GM23248 (cell line): ENCODE measurements around the gene FHL1. TPM values are rescaled to one million over a fixed set of nuclear protein-coding genes. Genes with fewer than 3 reads are reported as not detected.

Experiments used
- DNase-seq: peaks from one replicate; pipeline ENCODE4 v3.0.0-alpha.2; 2015
- H2AFZ ChIP-seq: fragments of 200-600 bp; sonication (generic); 2 replicates; pipeline ENCODE4 v1.6.1; 2016; ENCODE audit warnings: antibody characterized with exemption
- H3F3A ChIP-seq: fragments of 200-600 bp; sonication (generic); 2 replicates; pipeline ENCODE4 v1.6.1; 2016; ENCODE audit warnings: mild to moderate bottlenecking, antibody characterized with exemption, mixed run types; ENCODE audit not compliant: insufficient read depth
- H3K27ac ChIP-seq: fragments of 200-600 bp; sonication (generic); 2 replicates; pipeline ENCODE4 v1.5.1; 2016; ENCODE audit warnings: mild to moderate bottlenecking
- H3K27me3 ChIP-seq: fragments of 200-600 bp; sonication (generic); replicated peaks from 2 replicates; pipeline ENCODE4 v1.6.1; 2016; ENCODE audit warnings: mild to moderate bottlenecking; ENCODE audit not compliant: insufficient read depth
- H3K36me3 ChIP-seq: fragments of 200-600 bp; sonication (generic); 2 replicates; pipeline ENCODE4 v1.6.1; 2016; ENCODE audit warnings: low read depth, mild to moderate bottlenecking
- H3K4me1 ChIP-seq: fragments of 200-600 bp; sonication (generic); 2 replicates; pipeline ENCODE4 v1.6.1; 2016; ENCODE audit warnings: mild to moderate bottlenecking; ENCODE audit not compliant: insufficient read depth
- H3K4me2 ChIP-seq: fragments of 200-600 bp; sonication (generic); one replicate; pipeline ENCODE4 v1.6.1; 2016; ENCODE audit warnings: mild to moderate bottlenecking; ENCODE audit not compliant: unreplicated experiment
- H3K4me3 ChIP-seq: fragments of 200-600 bp; sonication (generic); 2 replicates; pipeline ENCODE4 v1.5.1; 2016; ENCODE audit warnings: mild to moderate bottlenecking
- H3K79me2 ChIP-seq: fragments of 200-600 bp; sonication (generic); 2 replicates; pipeline ENCODE4 v1.6.1; 2016; ENCODE audit warnings: mild to moderate bottlenecking; ENCODE audit not compliant: insufficient read depth
- H3K9ac ChIP-seq: fragments of 200-600 bp; sonication (generic); 2 replicates; pipeline ENCODE4 v1.6.1; 2016; ENCODE audit warnings: mild to moderate bottlenecking
- H3K9me2 ChIP-seq: fragments of 200-600 bp; sonication (generic); 2 replicates; pipeline ENCODE4 v1.6.1; 2016; ENCODE audit warnings: mixed run types, mild to moderate bottlenecking, moderate library complexity; ENCODE audit not compliant: insufficient read depth
- H3K9me3 ChIP-seq: fragments of 200-600 bp; sonication (generic); one replicate; pipeline ENCODE4 v1.6.1; 2017; ENCODE audit warnings: low read depth
- H4K20me1 ChIP-seq: fragments of 200-600 bp; sonication (generic); 2 replicates; pipeline ENCODE4 v1.6.0; 2016; ENCODE audit not compliant: insufficient read depth
- EZH2 ChIP-seq: fragments of 200-600 bp; sonication (generic); IDR thresholded peaks from 2 replicates; pipeline ENCODE4 v1.6.1; 2018; ENCODE audit warnings: antibody characterized with exemption, mild to moderate bottlenecking; ENCODE audit not compliant: insufficient read depth, poor library complexity, severe bottlenecking
- EZH2phosphoT487 ChIP-seq: fragments of 200-600 bp; sonication (generic); IDR thresholded peaks from 2 replicates; pipeline ENCODE4 v1.6.1; 2018; ENCODE audit warnings: antibody characterized with exemption, moderate library complexity, mild to moderate bottlenecking, low read depth; ENCODE audit not compliant: insufficient read depth
- WGBS, 2 experiments: methylation state at CpG; one replicate each; pipeline ENCODE4 v1.1.6; 2015 to 2017; ENCODE audit warnings: low lambda C conversion rate in 2 of 2, low coverage in 1 of 2; ENCODE audit errors: missing lambda C conversion rate in 2 of 2; 5-methylcytosine and 5-hydroxymethylcytosine counted together
- in situ Hi-C: fragments of 300-500 bp; cut with MboI; formaldehyde crosslinking; loops from 2 replicates; pipeline ENCODE4 v1.15.0; 2020
- polyA plus RNA-seq: library from polyadenylated mRNA; unstranded; fragments of >200 nt; fragmentation: Nextera tagmentation; extraction: Ambion mirVana; gene quantifications from 2 replicates; pipeline ENCODE4 v1.2.1, GENCODE V29; 2016
- total RNA-seq: library from RNA; depleted of rRNA; stranded (reverse); fragments of >200 nt; shearing (Covaris generic); gene quantifications from 2 replicates; pipeline ENCODE4 v1.2.3, GENCODE V29; 2014

FHL1 gene
- total and polyA plus RNA-seq, 2 experiments from 2014 or later, result 55.8 to 57.5 TPM

- Histone ChIP-seq H3K4me2 (peak overlapping the region; percentile 42), H3K36me3 (no peaks in the 10 kb centered on the region), H3K27me3 (no peaks in the 10 kb centered on the region), H3K9ac (peak overlapping the region; percentile 62), H3F3A (peaks cover 23% of the 10 kb centered on the region), H3K4me1 (peaks cover 43% of the 10 kb centered on the region), H3K79me2 (no peaks in the 10 kb centered on the region), H2AFZ (no peak overlapping the region), H4K20me1 (no peaks in the 10 kb centered on the region), H3K27ac (peak overlapping the region; percentile 65), H3K4me3 (no peak overlapping the region), H3K9me2 (no peaks in the 10 kb centered on the region), H3K9me3 (no peaks in the 10 kb centered on the region)
- DNase-seq, result peak; percentile 76
- in situ Hi-C loops, result no loop called here
- TF ChIP-seq EZH2phosphoT487 (no peak), EZH2 (no peak)
- WGBS, 2 experiments, result 29 to 56% methylated on average over 2 of the region's 2 CpGs
Measured at GRCh38 chrX:136204571-136204970, 57.2 kb downstream of the FHL1 start.

- Histone ChIP-seq H2AFZ (no peak overlapping the region), H3K9me2 (no peaks in the 10 kb centered on the region), H3K9me3 (no peaks in the 10 kb centered on the region), H3K27me3 (no peaks in the 10 kb centered on the region), H3K27ac (no peak overlapping the region), H3K4me1 (peaks cover 34% of the 10 kb centered on the region), H3K79me2 (no peaks in the 10 kb centered on the region), H3K4me3 (no peak overlapping the region), H3K36me3 (no peaks in the 10 kb centered on the region), H3K9ac (no peak overlapping the region), H4K20me1 (no peaks in the 10 kb centered on the region), H3F3A (peaks cover 23% of the 10 kb centered on the region), H3K4me2 (no peak overlapping the region)
- in situ Hi-C loops, result no loop called here
- no peak for DNase-seq
- TF ChIP-seq EZH2phosphoT487, result no peak
- TF ChIP-seq EZH2, result no peak
- WGBS, 2 experiments, result 48 to 60% methylated on average over 5 to 8 of the region's 8 CpGs
Measured at GRCh38 chrX:136205882-136206380, 58.6 kb downstream of the FHL1 start.

GRCh38 chrX:136206916-136207315, 59.6 kb downstream of the FHL1 start:
- in situ Hi-C loops, result no loop called here

GRCh38 chrX:136207546-136207945, 60.2 kb downstream of the FHL1 start:
- Histone ChIP-seq H3K79me2 (no peaks in the 10 kb centered on the region), H4K20me1 (no peaks in the 10 kb centered on the region), H3K4me2 (no peak overlapping the region), H2AFZ (no peak overlapping the region), H3K27me3 (no peaks in the 10 kb centered on the region), H3K4me3 (no peak overlapping the region), H3K9me3 (no peaks in the 10 kb centered on the region), H3K9me2 (no peaks in the 10 kb centered on the region), H3F3A (peaks cover 23% of the 10 kb centered on the region), H3K36me3 (no peaks in the 10 kb centered on the region), H3K4me1 (peaks cover 30% of the 10 kb centered on the region), H3K9ac (no peak overlapping the region), H3K27ac (no peak overlapping the region)
- no peak for DNase-seq
- 78 to 100% methylated on average over 2 to 4 of the region's 4 CpGs for WGBS, 2 experiments
- in situ Hi-C loops, result no loop called here
- TF ChIP-seq EZH2phosphoT487, result no peak

More at GRCh38 chrX:136206916-136207315, 59.6 kb downstream of the FHL1 start:
- H3K4me1 ChIP-seq, result peaks cover 34% of the 10 kb centered on the region
- DNase-seq, result no peak
- no peaks in the 10 kb centered on the region for H4K20me1 ChIP-seq
- H3F3A ChIP-seq, result peaks cover 23% of the 10 kb centered on the region
- no peaks in the 10 kb centered on the region for H3K79me2 ChIP-seq
- TF ChIP-seq EZH2phosphoT487 (no peak), EZH2 (no peak)
- H3K4me2 ChIP-seq, result no peak overlapping the region
- no peak overlapping the region for H3K9ac ChIP-seq
- no peak overlapping the region for H2AFZ ChIP-seq
- H3K4me3 ChIP-seq, result no peak overlapping the region
- H3K36me3 ChIP-seq, result no peaks in the 10 kb centered on the region
- no peaks in the 10 kb centered on the region for H3K27me3 ChIP-seq
- H3K9me3 ChIP-seq, result no peaks in the 10 kb centered on the region
- H3K27ac ChIP-seq, result no peak overlapping the region
- no peaks in the 10 kb centered on the region for H3K9me2 ChIP-seq
- WGBS, 2 experiments, result 94 to 100% methylated on average over 3 to 6 of the region's 6 CpGs
